Loucy (cell line): Measurements from ENCODE around the gene RNASEH2A.

Experiments
- CTCF ChIP-seq: fragments of 200-600 bp; sonication (generic); conservative IDR thresholded peaks from 2 replicates; pipeline ENCODE4 v1.5.1; 2014; ENCODE audit warnings: mild to moderate bottlenecking, antibody characterized with exemption, low read length
- EZH2phosphoT487 ChIP-seq: fragments of 200-600 bp; IDR thresholded peaks from 2 replicates; pipeline ENCODE4 v1.6.1; 2018; ENCODE audit warnings: antibody characterized with exemption, mild to moderate bottlenecking, moderate library complexity, borderline replicate concordance

GRCh38 chr19:12796146-12797071, 10.0 kb upstream of the RNASEH2A start:
- no peak for TF ChIP-seq EZH2phosphoT487
- peak; percentile 89 for TF ChIP-seq CTCF
